PFSK-1 (cell line): ENCODE data around the gene SIN3A.

Experiments
- FOXP2 ChIP-seq: optimal IDR thresholded peaks from 2 replicates; pipeline ENCODE3; 2011; ENCODE audit warnings: borderline replicate concordance, control low read depth, inconsistent platforms; ENCODE audit not compliant: insufficient read depth; ENCODE audit errors: extremely low read length, extremely low read depth
- POLR2AphosphoS5 ChIP-seq: IDR thresholded peaks from 2 replicates; pipeline ENCODE4 v1.6.1; 2012; ENCODE audit warnings: low read depth, mild to moderate bottlenecking, control low read depth, low read length, moderate library complexity
- REST ChIP-seq, 2 experiments: IDR thresholded peaks; 2 replicates each; pipeline versions ENCODE4 v1.6.1 to v1.8.0; 2011 to 2012; ENCODE audit warnings: low read depth in 2 of 2, low read length in 2 of 2, control low read depth in 1 of 2, inconsistent platforms in 1 of 2, mild to moderate bottlenecking in 1 of 2, moderate library complexity in 1 of 2; ENCODE audit not compliant: insufficient read depth in 1 of 2
- SIN3A ChIP-seq: IDR thresholded peaks from 2 replicates; pipeline ENCODE4 v1.6.1; 2012; ENCODE audit warnings: mild to moderate bottlenecking, low read length, moderate library complexity, borderline replicate concordance; ENCODE audit not compliant: insufficient read depth
- TAF1 ChIP-seq: IDR thresholded peaks from 2 replicates; pipeline ENCODE4 v1.6.1; 2012; ENCODE audit warnings: low read length, control low read depth, borderline replicate concordance; ENCODE audit not compliant: insufficient read depth

Gene SIN3A

GRCh38 chr15:75425966-75426500 is 25.5 kb downstream of the SIN3A start:
- no peak for TF ChIP-seq POLR2AphosphoS5
- no peak for TF ChIP-seq TAF1
- TF ChIP-seq REST (IDR thresholded peaks at IDR 0.05; ENCODE audit: insufficient read depth in 1 of 2, low read depth in 2 of 2, low read length in 2 of 2): no peak
- TF ChIP-seq FOXP2: no peak
- TF ChIP-seq SIN3A: no peak

- no peak for TF ChIP-seq FOXP2
- TF ChIP-seq POLR2AphosphoS5: no peak
- TF ChIP-seq SIN3A: no peak
- TF ChIP-seq TAF1: no peak
- TF ChIP-seq REST (IDR thresholded peaks at IDR 0.05; ENCODE audit: insufficient read depth in 1 of 2, low read depth in 2 of 2, low read length in 2 of 2): no peak
Observed at GRCh38 chr15:75422554-75422953, 28.9 kb downstream of the SIN3A start.

- TF ChIP-seq POLR2AphosphoS5 (no peak), SIN3A (no peak), FOXP2 (no peak), TAF1 (no peak), REST (IDR thresholded peaks at IDR 0.05; ENCODE audit: insufficient read depth in 1 of 2, low read depth in 2 of 2, low read length in 2 of 2) (no peak)
Observed at GRCh38 chr15:75420698-75421097, 30.8 kb downstream of the SIN3A start.

- no peak for TF ChIP-seq POLR2AphosphoS5
- no peak for TF ChIP-seq SIN3A
- TF ChIP-seq TAF1: no peak
- TF ChIP-seq REST (IDR thresholded peaks at IDR 0.05; ENCODE audit: insufficient read depth in 1 of 2, low read depth in 2 of 2, low read length in 2 of 2): no peak
- no peak for TF ChIP-seq FOXP2
Observed at GRCh38 chr15:75416584-75416983, 34.9 kb downstream of the SIN3A start.

- TF ChIP-seq REST (IDR thresholded peaks at IDR 0.05; ENCODE audit: insufficient read depth in 1 of 2, low read depth in 2 of 2, low read length in 2 of 2): no peak
- no peak for TF ChIP-seq FOXP2
- no peak for TF ChIP-seq TAF1
- no peak for TF ChIP-seq SIN3A
- TF ChIP-seq POLR2AphosphoS5: no peak
Observed at GRCh38 chr15:75410196-75410595, 41.3 kb downstream of the SIN3A start.
